A673 (cell line): ENCODE results near the gene PCDH10. TPM values are rescaled to one million over a fixed set of nuclear protein-coding genes. Genes with fewer than 3 reads are reported as not detected.

Experiments used
- BruUV-seq: library from RNA; stranded (reverse); fragments of 400-500 nt; replicated peaks from 2 replicates; lab custom pipeline; 2021; lab: Mats Ljungman, UMichigan
- CTCF ChIA-PET: fragments of 300-600 bp; sonication (Branson Sonifier 250); formaldehyde crosslinking; loops from one replicate; lab custom pipeline; 2022; ENCODE audit warnings: antibody characterized with exemption; lab: Charles Lee
- POLR2A ChIA-PET: fragments of 300-600 bp; sonication (Branson Sonifier 250); formaldehyde crosslinking; loops from one replicate; lab custom pipeline; 2022; ENCODE audit warnings: antibody characterized with exemption; ENCODE audit not compliant: low non-redundant PET; lab: Charles Lee
- DNase-seq: peaks from one replicate; pipeline ENCODE4 v3.0.0-alpha.2; 2015; ENCODE audit warnings: low spot score
- H3K27ac ChIP-seq: fragments of 200-600 bp; sonication (generic); 2 replicates; pipeline ENCODE4 v1.5.1; 2016; ENCODE audit warnings: mixed run types, low read depth, mild to moderate bottlenecking, mixed read lengths, antibody characterized with exemption, low read length; ENCODE audit not compliant: poor library complexity, severe bottlenecking
- H3K27me3 ChIP-seq: fragments of 200-600 bp; sonication (generic); replicated peaks from 2 replicates; pipeline ENCODE4 v1.6.1; 2017; ENCODE audit warnings: mixed run types, low read depth, mild to moderate bottlenecking, mixed read lengths, antibody characterized with exemption, low read length; ENCODE audit not compliant: insufficient read depth, poor library complexity
- H3K36me3 ChIP-seq: fragments of 200-600 bp; sonication (generic); 2 replicates; pipeline ENCODE4 v1.6.1; 2016; ENCODE audit warnings: mixed run types, mild to moderate bottlenecking, mixed read lengths, antibody characterized with exemption, low read length; ENCODE audit not compliant: insufficient read depth, poor library complexity, severe bottlenecking
- H3K4me1 ChIP-seq: fragments of 200-600 bp; sonication (generic); 2 replicates; pipeline ENCODE4 v1.6.1; 2017; ENCODE audit warnings: mixed run types, mild to moderate bottlenecking, mixed read lengths, antibody characterized with exemption, low read length; ENCODE audit not compliant: insufficient read depth, poor library complexity, severe bottlenecking
- H3K4me3 ChIP-seq: fragments of 200-600 bp; sonication (generic); 2 replicates; pipeline ENCODE4 v1.5.1; 2016; ENCODE audit warnings: low read depth, mixed run types, mild to moderate bottlenecking, mixed read lengths, low read length; ENCODE audit not compliant: poor library complexity, severe bottlenecking
- H3K9me3 ChIP-seq: fragments of 200-600 bp; sonication (generic); 2 replicates; pipeline ENCODE4 v1.6.1; 2016; ENCODE audit warnings: mixed run types, low read depth, mild to moderate bottlenecking, mixed read lengths, antibody characterized with exemption, low read length; ENCODE audit not compliant: poor library complexity, severe bottlenecking
- EZH2 ChIP-seq: fragments of 200-600 bp; sonication (generic); IDR thresholded peaks from 2 replicates; pipeline ENCODE4 v1.6.1; 2017; ENCODE audit warnings: borderline replicate concordance, low read depth, mild to moderate bottlenecking, mixed read lengths, antibody characterized with exemption, low read length; ENCODE audit not compliant: poor library complexity, severe bottlenecking
- intact Hi-C: fragments of 100-400 bp; cut with micrococcal nuclease; formaldehyde crosslinking; loops from one replicate; pipeline ENCODE4 v1.10.0; 2022; ENCODE audit not compliant: unreplicated experiment
- total RNA-seq: library from RNA; stranded (reverse); gene quantifications from 2 replicates; pipeline ENCODE4 v1.2.3, GENCODE V29; 2021
- TF ChIP-seq, protein P1 (sequence below): fragments of 300-800, 200-600 bp; sonication (generic); conservative IDR thresholded peaks from 2 replicates; pipeline ENCODE4 v1.5.1; 2017; ENCODE audit warnings: low read depth, mild to moderate bottlenecking, antibody characterized with exemption, low read length, moderate library complexity, mixed read lengths

PCDH10 gene
- total RNA-seq, 1 experiment from 2014 or later = 40.6 TPM

DNA sequence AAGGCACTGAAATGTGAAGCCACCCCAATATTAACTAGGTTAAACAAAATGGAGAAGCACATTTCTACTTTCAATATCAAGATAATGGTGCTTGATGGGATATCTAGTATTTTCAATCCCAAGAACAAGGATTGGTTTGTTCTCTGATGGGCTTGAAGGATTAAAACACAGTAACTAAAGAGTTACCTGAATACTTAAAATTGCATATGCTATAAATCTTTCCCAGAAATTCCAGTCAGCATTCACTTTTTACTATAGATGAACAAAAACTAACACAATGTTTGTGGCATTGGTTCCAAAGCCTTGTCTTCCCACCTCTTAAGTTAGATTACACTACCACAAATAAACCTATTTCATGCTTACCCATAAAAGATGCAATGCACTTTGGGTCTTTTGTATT, 3.9 kb upstream of the PCDH10 start:
- Histone ChIP-seq H3K27me3 (no peaks in the 10 kb centered on the region), H3K9me3 (no peaks in the 10 kb centered on the region), H3K4me3 (no peak overlapping the region), H3K27ac (no peak overlapping the region), H3K4me1 (peaks cover 7% of the 10 kb centered on the region), H3K36me3 (no peaks in the 10 kb centered on the region)
- BruUV-seq = no TSS peak
- DNase-seq = no peak
- TF ChIP-seq, protein P1, sequence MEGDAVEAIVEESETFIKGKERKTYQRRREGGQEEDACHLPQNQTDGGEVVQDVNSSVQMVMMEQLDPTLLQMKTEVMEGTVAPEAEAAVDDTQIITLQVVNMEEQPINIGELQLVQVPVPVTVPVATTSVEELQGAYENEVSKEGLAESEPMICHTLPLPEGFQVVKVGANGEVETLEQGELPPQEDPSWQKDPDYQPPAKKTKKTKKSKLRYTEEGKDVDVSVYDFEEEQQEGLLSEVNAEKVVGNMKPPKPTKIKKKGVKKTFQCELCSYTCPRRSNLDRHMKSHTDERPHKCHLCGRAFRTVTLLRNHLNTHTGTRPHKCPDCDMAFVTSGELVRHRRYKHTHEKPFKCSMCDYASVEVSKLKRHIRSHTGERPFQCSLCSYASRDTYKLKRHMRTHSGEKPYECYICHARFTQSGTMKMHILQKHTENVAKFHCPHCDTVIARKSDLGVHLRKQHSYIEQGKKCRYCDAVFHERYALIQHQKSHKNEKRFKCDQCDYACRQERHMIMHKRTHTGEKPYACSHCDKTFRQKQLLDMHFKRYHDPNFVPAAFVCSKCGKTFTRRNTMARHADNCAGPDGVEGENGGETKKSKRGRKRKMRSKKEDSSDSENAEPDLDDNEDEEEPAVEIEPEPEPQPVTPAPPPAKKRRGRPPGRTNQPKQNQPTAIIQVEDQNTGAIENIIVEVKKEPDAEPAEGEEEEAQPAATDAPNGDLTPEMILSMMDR = no peak
- TF ChIP-seq EZH2 = no peak
- intact Hi-C loops = loop anchor here (5.0 kb wide), 1 partner anchor 1787 kb away; no protein-coding TSS in a partner anchor
- CTCF ChIA-PET = no interaction called here
- POLR2A ChIA-PET = no interaction called here

DNA sequence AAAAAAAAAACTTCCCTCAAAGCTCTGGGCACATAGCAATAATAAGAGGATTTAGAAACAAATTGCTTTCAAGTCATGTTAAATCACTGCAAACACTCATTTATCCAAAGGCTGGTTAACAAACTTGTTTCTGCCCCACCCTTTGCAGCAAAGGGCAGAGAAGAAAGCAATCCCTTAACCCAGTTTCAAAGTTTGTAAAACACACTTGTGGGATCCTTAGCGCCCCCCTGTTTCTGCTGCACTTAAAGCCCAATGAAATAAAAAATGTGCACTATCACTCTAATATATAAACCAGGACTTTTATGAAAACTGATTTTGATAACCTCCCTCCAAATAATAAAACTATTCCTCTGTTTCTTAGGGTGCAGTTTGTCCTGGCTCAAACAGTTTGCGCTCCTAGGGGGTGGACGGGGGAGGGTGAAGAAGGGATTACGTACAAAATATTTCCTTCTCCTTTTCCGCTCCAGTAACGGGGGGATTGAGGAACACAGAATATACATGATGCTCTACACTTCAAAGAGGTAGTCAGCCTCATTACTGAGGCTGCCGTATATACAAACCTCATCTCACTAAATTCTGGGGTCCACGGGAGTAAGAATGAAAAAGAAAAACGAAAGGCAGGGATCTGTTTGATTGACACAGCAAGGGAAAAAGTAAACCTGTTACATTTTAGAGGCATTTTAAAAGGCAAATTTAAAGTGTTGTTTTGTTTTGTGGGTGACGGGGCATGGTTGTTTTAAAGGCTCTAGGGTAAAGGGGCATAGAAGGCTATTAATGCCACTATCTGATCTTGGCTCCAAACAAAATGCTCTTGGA, 3.1 kb upstream of the PCDH10 start:
- CTCF ChIA-PET = interaction anchor here (0.6 to 1.0 kb wide), 5 partner anchors 11 to 1760 kb away, joined by 3 read pairs; no protein-coding TSS in a partner anchor
- peaks cover 7% of the 10 kb centered on the region for H3K4me1 ChIP-seq
- DNase-seq = no peak
- no peaks in the 10 kb centered on the region for H3K36me3 ChIP-seq
- BruUV-seq = no TSS peak
- H3K27ac ChIP-seq = peak overlapping the region; percentile 54
- H3K27me3 ChIP-seq = no peaks in the 10 kb centered on the region
- intact Hi-C loops = loop anchor here (5.0 kb wide), 1 partner anchor 1786 kb away; no protein-coding TSS in a partner anchor
- POLR2A ChIA-PET = no interaction called here
- no peaks in the 10 kb centered on the region for H3K9me3 ChIP-seq
- H3K4me3 ChIP-seq = peak overlapping the region; percentile 63
- no peak for TF ChIP-seq EZH2
- TF ChIP-seq, protein P1 = no peak

DNA sequence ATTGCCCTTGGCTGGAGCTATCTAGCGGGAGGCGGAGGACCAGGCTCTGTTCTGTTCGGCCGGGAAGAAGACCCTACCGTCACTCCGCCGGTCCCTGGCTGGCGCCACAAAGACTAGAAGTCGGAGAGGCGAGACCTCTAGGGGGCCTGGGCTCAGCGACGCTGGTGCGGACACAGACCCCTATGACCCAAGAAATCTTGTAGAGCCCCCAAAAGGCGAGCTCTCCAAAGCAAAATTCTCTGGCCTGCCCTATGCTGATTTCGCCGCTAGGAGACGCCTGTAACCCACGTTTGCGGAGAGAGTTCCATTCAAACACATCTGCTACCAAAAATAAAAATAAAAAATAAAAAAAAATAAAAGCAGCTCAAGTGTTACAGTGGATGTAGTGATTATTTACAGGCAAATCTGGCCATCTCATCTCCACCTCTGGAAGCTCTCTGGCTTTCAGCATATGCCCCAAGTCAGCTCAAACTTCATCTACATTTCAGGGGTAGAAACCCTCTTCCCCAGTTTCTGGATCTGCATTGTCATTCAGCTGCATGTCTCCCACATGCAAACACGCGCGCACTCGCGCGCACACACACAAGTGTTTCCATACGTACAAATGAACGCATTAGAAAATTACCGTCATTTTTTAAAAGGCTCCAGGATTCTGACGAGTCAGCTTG, 2.4 kb upstream of the PCDH10 start:
- POLR2A ChIA-PET = no interaction called here

More for the DNA sequence above, 2.4 kb upstream of the PCDH10 start:
- no peaks in the 10 kb centered on the region for H3K36me3 ChIP-seq
- peak; percentile 79 for DNase-seq
- intact Hi-C loops = loop anchor here (5.0 kb wide), 1 partner anchor 1786 kb away; no protein-coding TSS in a partner anchor
- no peaks in the 10 kb centered on the region for H3K27me3 ChIP-seq
- H3K9me3 ChIP-seq = no peaks in the 10 kb centered on the region
- TF ChIP-seq, protein P1 = peak; percentile 98
- no peak for TF ChIP-seq EZH2
- peak overlapping the region; percentile 54 for H3K27ac ChIP-seq
- H3K4me3 ChIP-seq = peak overlapping the region; percentile 63
- H3K4me1 ChIP-seq = peaks cover 7% of the 10 kb centered on the region
- CTCF ChIA-PET = interaction anchor here (0.6 to 1.0 kb wide), 6 partner anchors 11 to 1759 kb away, joined by 3 read pairs; no protein-coding TSS in a partner anchor
- BruUV-seq = no TSS peak
